ENCODE measurements around the gene MEGF9. TPM values are rescaled to one million over a fixed set of nuclear protein-coding genes. Genes with fewer than 3 reads are reported as not detected.

Gene MEGF9
- total RNA-seq, 2 experiments from 2014 or later, result 9.4 to 10.5 TPM

DNA sequence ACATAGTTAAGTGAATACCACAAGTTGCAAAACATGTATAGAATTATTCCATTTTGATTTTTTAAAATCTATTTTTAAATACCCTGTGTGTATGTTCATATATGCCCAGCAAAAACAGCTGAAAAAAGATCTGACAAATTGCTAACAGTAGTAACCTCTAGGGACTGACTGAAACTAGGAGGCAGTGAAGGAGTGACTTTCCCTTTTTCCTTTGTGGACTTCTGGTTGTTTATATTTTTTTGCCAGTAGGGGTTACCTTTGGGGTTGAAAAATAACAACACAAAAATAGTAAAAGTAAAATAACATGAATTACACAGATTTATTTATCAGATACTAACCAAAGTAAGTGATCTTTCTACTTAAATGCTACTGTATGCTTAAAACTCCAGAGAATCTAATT is 2.9 kb downstream of the MEGF9 start:
- Mint-ChIP-seq H3K27me3 (no peaks in the 10 kb centered on the region), H3K4me1 (peaks cover 46% of the 10 kb centered on the region), H3K27ac (peak overlapping the region; percentile 86), H3K4me3 (no peak overlapping the region), H3K36me3 (ENCODE audit: low read depth) (no peaks in the 10 kb centered on the region), H3K9me3 (no peaks in the 10 kb centered on the region)
- no peak for DNase-seq
- POLR2A ChIA-PET, result no interaction called here
- CTCF ChIA-PET, result no interaction called here

DNA sequence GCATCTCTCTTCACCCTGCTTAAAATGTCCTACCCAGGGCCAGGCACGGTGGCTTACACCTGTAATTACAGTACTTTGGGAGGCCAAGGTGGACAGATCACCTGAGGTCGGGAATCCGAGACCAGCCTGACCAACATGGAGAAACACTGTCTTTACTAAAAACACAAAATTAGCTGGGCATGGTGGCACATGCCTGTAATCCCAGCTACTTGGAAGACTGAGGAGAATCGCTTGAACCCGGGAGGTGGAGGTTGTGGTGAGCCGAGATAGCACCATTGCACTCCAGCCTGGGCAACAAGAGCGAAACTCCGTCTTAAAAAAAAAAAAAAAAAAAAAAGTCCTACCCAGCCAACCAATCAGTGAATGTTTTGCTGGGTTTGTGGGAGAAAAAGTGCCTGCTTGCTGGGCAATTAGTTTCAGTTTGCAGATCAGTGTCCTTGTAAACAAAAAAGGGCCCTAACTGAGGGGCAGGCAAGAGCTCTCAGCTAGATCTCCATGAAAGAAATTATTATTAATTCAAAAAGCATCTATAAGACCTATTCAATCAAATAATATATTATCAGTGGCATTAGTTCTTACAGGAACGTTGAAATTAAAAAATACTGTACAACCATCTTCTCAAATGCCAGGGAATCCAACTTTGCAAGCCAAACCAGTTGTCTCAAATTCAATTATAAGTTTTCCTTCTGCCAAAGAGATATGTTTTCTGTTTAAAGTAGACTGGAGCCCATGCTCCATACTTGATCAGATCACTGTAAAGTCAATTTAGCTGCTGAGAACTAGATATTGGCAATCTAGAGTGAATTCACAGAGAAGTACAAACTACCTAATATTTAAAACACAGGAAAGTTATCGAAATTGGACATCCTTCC is 3.9 kb downstream of the MEGF9 start:
- Mint-ChIP-seq H3K9me3 (no peaks in the 10 kb centered on the region), H3K4me3 (peak overlapping the region; percentile 67), H3K27ac (peak overlapping the region; percentile 86), H3K4me1 (peaks cover 43% of the 10 kb centered on the region), H3K27me3 (no peaks in the 10 kb centered on the region), H3K36me3 (ENCODE audit: low read depth) (no peaks in the 10 kb centered on the region)
- peak; percentile 44 for DNase-seq
- CTCF ChIA-PET, result no interaction called here
- POLR2A ChIA-PET, result no interaction called here

DNA sequence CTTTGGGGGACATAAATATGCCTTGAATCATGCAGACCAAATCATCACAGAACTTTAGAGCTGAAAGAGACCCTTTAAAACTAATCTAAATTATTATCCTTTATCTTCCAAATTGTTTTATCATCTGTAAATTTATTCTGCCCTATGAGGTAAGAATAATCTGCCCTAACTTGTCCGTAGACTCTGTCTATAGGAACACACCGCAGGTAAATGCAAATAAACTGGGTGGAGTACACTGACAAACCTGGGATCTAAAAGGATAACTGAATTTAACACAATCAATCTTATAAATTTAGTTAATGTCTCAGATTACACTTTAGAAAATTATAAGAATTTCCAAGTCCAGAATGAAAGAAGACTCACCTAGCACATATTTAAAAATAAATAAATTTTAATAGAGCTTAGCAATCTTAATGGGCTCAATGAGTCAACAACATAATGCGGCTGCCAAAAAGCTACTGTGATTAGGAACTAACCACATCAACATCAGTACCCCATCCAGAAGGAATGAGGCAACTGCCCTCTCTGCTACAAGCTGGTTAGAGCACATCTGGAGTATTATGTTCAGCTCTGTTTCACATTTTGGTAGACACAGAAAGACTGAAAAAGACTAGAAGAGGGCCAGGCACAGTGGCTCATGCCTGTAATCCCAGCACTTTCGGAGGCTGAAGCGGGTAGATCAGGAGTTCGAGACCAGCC is 5.6 kb downstream of the MEGF9 start:
- no peak for DNase-seq
- Mint-ChIP-seq H3K27me3 (no peaks in the 10 kb centered on the region), H3K4me3 (no peak overlapping the region), H3K9me3 (no peaks in the 10 kb centered on the region), H3K4me1 (peaks cover 40% of the 10 kb centered on the region), H3K27ac (no peak overlapping the region), H3K36me3 (ENCODE audit: low read depth) (peaks cover 5% of the 10 kb centered on the region)
- POLR2A ChIA-PET, result interaction anchor here (0.6 kb wide), 1 partner anchor 182 kb away, joined by 4 read pairs; no protein-coding TSS in a partner anchor
- CTCF ChIA-PET, result interaction anchor here (1.1 to 1.9 kb wide), 2 partner anchors 9 to 23 kb away, joined by 4 to 6 read pairs; no protein-coding TSS in a partner anchor

DNA sequence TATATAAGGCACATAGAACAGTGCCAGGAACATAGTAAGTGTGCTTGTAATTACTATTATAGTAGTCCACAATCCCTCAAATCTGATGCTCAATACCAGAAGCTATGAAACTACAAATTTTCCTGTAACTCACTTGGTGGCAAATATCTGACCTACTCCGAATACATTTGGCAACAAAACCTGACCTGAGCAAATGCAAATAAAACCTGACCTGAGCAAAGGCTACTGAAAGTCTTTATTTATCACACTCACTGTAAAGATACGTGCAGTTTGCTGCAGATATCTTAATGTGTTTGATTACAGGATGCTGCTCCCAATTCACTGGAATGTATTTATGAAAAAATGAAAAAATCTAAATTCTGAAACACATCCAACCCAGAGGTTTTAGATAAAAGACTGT is 7.1 kb downstream of the MEGF9 start:
- Mint-ChIP-seq H3K4me1 (peaks cover 29% of the 10 kb centered on the region), H3K36me3 (ENCODE audit: low read depth) (peaks cover 5% of the 10 kb centered on the region), H3K4me3 (no peak overlapping the region), H3K9me3 (no peaks in the 10 kb centered on the region), H3K27ac (no peak overlapping the region), H3K27me3 (no peaks in the 10 kb centered on the region)
- ChIA-PET POLR2A (no interaction called here), CTCF (no interaction called here)
- DNase-seq, result no peak

DNA sequence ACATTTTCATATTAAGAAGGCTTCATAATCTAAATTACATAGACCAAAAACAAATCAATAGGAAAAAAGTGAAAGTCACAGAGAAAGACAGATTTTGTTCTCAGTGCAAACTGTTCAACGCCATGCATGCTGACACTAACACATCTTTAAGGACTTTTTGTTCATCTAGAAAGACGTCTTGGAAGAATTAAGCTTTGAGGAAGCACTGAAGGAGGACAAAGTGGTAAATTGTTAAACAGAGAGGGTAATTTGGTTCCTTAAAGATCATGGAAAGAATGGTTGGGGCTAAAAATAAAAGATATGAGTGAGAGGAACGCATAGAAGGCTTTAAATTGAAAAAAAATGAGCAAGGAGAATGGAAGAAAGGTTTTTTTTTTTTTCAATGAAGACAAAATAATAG is 9.1 kb downstream of the MEGF9 start:
- peaks cover 5% of the 10 kb centered on the region for H3K36me3 Mint-ChIP-seq (ENCODE audit: low read depth)
- ChIA-PET POLR2A (no interaction called here), CTCF (no interaction called here)
- H3K27me3 Mint-ChIP-seq, result no peaks in the 10 kb centered on the region
- no peak overlapping the region for H3K4me3 Mint-ChIP-seq
- peaks cover 10% of the 10 kb centered on the region for H3K4me1 Mint-ChIP-seq
- H3K9me3 Mint-ChIP-seq, result no peaks in the 10 kb centered on the region
- DNase-seq, result no peak
- no peak overlapping the region for H3K27ac Mint-ChIP-seq

DNA sequence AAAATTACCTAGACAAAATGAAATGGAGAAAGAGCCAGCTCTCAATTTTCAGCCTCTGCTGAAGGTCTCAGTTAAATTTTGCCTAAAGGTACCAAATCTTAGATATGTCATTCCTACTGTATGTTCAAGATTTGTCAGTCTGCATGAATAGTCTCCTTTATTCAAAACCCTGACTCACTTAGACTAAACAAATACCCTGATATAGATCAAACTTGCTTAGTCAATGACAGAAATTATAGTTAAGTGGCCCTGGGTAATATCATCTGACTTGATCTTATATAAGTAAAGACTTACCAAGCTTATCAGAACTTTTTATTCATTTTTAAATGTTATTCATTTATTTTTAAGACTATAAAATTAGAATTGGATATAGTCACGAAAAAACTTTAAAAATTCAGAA is 12.2 kb downstream of the MEGF9 start:
- POLR2A ChIA-PET, result interaction anchor here (0.6 kb wide), 1 partner anchor 48 kb away, joined by 3 read pairs; no protein-coding TSS in a partner anchor
- H3K4me1 Mint-ChIP-seq, result peaks cover 3% of the 10 kb centered on the region
- H3K9me3 Mint-ChIP-seq, result no peaks in the 10 kb centered on the region
- no peaks in the 10 kb centered on the region for H3K27me3 Mint-ChIP-seq
- no peak for DNase-seq
- no peak overlapping the region for H3K27ac Mint-ChIP-seq
- CTCF ChIA-PET, result no interaction called here
- peaks cover 5% of the 10 kb centered on the region for H3K36me3 Mint-ChIP-seq (ENCODE audit: low read depth)
- H3K4me3 Mint-ChIP-seq, result no peak overlapping the region

DNA sequence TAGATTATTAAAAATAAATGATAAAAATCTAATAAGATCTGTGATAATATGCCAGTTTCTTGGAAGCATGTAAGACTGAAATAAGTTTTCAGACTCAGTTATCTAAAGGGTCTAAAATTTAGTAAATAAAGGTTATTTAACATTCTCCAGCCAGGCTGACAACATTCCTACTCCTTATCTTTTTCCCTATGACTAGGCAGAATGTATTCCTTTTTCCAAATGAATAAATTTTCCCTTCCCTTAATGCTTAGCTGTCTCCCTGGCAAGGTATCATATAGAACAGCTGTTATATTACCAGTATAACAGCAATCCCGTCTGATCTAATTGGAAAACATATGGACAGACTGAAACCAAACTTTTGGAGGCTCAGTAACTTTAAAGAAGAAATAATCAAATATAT is 13.0 kb downstream of the MEGF9 start:
- DNase-seq, result no peak
- peaks cover 5% of the 10 kb centered on the region for H3K36me3 Mint-ChIP-seq (ENCODE audit: low read depth)
- no peaks in the 10 kb centered on the region for H3K27me3 Mint-ChIP-seq
- no peak overlapping the region for H3K4me3 Mint-ChIP-seq
- H3K4me1 Mint-ChIP-seq, result peaks cover 3% of the 10 kb centered on the region
- POLR2A ChIA-PET, result no interaction called here
- no peak overlapping the region for H3K27ac Mint-ChIP-seq
- CTCF ChIA-PET, result no interaction called here
- no peaks in the 10 kb centered on the region for H3K9me3 Mint-ChIP-seq

DNA sequence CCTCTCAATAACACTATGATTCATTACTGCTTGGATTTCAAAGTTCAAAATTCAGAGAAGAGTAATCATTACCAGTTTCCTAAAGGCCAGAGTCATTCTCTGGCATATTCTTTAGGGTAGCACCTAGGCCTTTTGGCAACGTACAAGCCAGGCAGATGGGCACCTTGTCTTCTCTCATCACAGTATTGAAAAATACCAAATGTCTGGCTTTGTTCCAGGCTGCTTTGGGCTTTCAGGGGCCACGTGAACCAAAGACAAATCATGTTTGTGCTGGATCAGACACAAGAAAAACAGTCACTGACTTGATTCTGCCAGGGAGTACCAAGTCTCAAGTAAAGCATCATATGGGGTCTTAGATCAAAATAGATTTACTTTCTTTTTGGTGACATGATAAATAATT is 15.5 kb downstream of the MEGF9 start:
- Mint-ChIP-seq H3K36me3 (ENCODE audit: low read depth) (no peaks in the 10 kb centered on the region), H3K4me1 (peaks cover 14% of the 10 kb centered on the region), H3K4me3 (no peak overlapping the region), H3K27me3 (no peaks in the 10 kb centered on the region), H3K9me3 (no peaks in the 10 kb centered on the region), H3K27ac (no peak overlapping the region)
- POLR2A ChIA-PET, result no interaction called here
- CTCF ChIA-PET, result no interaction called here
- DNase-seq, result no peak

DNA sequence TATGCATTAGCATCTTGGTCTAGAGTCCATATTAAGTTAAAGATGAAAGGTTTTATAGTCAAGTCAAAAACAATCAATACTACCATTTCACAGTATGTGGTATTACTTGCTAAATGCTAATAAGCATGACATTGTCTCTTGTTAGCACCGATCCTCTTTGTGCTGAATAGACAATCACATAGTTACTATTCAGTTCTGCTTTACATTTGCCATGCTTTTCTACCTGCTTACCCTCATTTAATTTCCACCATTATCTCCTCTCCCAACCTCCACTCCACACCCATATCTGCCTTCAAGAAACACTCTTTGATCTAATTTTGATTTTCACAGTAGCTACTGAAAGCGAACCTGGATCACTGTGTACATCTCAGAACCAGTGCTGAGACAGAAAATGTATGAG is 16.8 kb downstream of the MEGF9 start:
- Mint-ChIP-seq H3K9me3 (no peaks in the 10 kb centered on the region), H3K36me3 (ENCODE audit: low read depth) (peaks cover 3% of the 10 kb centered on the region), H3K4me1 (peaks cover 25% of the 10 kb centered on the region), H3K4me3 (no peak overlapping the region), H3K27ac (no peak overlapping the region), H3K27me3 (no peaks in the 10 kb centered on the region)
- ChIA-PET CTCF (no interaction called here), POLR2A (interaction anchor here (0.6 kb wide), 1 partner anchor 12 kb away, joined by 5 read pairs; no protein-coding TSS in a partner anchor)
- DNase-seq, result no peak

DNA sequence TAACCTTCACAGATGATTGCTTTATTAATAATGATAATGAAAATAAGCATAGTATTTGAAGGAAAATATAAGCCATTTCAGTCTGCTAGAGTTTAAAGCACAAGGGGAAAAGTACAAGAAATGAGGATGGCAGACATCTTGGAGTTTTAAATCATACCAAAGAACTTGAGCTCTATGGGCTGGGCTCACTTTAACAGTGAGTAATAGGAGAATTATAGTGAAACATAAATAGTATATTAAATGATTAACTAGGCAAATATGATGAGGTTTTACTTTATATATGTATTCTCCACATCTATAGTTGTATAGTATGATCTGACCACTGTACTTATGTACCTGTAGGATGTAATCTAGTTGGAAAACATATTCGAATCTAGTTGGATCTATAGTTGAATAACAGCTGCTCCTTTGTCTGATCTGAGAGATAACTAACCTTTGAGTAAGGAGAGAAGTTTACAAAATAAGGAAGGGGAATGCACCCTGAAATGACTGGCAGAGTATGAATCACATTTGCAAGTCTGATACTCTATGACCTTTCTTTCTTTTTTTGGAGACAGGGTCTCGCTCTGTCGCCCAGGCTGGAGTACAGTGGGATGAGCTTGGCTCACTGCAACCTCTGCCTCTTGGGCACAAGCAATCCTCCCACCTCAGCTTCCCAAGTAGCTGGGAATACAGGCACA is 17.6 kb downstream of the MEGF9 start:
- no peak for DNase-seq
- H3K4me3 Mint-ChIP-seq, result no peak overlapping the region
- no peaks in the 10 kb centered on the region for H3K9me3 Mint-ChIP-seq
- no peak overlapping the region for H3K27ac Mint-ChIP-seq
- peaks cover 4% of the 10 kb centered on the region for H3K36me3 Mint-ChIP-seq (ENCODE audit: low read depth)
- CTCF ChIA-PET, result interaction anchor here (0.6 kb wide), 1 partner anchor 75 kb away, joined by 4 read pairs; no protein-coding TSS in a partner anchor
- H3K27me3 Mint-ChIP-seq, result no peaks in the 10 kb centered on the region
- peaks cover 27% of the 10 kb centered on the region for H3K4me1 Mint-ChIP-seq
- POLR2A ChIA-PET, result no interaction called here

DNA sequence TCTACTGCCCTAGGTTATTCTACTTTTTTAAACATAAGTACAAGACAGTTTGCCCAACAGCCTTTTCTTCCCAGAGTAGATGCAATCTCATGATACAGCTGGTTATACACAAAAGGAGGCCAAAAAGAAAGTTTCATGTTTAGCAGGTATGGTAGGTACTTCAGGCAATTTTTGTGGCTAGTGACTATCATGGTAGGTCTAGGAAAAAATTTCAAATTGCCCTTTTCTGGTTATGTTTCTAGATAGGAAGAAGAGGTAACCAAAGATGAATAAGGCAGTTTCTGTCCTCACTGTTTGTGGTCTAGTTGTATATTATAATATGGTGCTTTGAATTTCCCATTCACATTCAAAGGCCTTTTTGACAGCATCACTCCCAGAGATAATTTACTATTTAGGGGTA is 19.7 kb downstream of the MEGF9 start:
- no peak for DNase-seq
- POLR2A ChIA-PET, result no interaction called here
- Mint-ChIP-seq H3K9me3 (no peaks in the 10 kb centered on the region), H3K4me3 (no peak overlapping the region), H3K27ac (no peak overlapping the region), H3K27me3 (no peaks in the 10 kb centered on the region), H3K4me1 (peaks cover 27% of the 10 kb centered on the region), H3K36me3 (ENCODE audit: low read depth) (peaks cover 4% of the 10 kb centered on the region)
- CTCF ChIA-PET, result no interaction called here

DNA sequence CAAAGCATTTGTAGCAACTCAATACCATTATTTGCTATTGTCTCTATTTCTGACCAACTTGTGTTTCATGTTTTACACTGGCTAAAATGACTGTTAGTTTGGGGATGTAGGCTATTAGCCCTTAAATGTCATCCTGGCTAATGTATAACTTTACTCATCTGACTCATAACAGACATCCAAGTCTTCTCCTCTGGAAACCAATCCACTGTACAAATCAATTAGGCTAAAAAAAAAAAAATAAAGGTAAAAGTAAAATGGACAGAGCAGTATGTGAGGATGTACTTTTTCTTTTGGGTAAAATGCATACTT is 20.6 kb downstream of the MEGF9 start:
- Mint-ChIP-seq H3K27me3 (no peaks in the 10 kb centered on the region), H3K27ac (no peak overlapping the region), H3K9me3 (no peaks in the 10 kb centered on the region), H3K36me3 (ENCODE audit: low read depth) (peaks cover 4% of the 10 kb centered on the region), H3K4me3 (no peak overlapping the region), H3K4me1 (peaks cover 27% of the 10 kb centered on the region)
- DNase-seq, result no peak
- POLR2A ChIA-PET, result no interaction called here
- CTCF ChIA-PET, result no interaction called here

DNA sequence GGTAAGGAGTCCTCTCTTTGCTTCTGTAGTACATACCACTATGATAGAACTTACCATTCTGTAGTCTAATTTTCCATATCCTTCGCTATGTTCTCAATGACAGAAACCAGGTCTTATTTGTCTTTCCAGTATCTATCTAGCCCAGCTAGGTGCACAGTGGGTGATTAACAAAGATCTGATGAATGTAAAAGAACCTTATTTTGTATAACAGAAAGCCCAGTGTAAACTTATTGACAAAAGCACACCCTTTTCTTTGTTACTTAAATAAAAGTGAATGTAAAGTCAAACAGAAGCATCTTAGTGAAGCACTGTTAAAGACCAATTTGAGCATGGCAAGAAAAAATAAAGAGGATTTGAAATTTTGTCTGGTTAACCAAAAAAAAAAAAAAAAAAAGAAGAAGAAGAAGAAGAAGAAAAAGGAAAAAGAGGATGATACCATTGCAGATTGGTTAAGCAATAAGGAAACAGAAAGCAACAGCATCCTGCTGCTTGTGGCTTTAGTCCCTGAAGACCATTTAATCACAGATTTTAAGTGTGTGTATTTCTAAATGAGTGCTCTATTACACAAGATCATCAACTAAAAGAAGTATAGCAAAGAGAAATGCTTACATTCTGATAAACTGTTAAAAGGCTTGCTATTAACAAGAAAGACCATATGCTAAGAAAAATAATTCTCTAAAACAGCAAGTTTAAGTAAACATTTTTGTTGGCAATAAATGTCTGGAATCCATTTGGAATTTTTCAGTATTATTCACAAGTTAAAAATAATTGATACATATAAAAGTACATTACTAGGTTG is 21.2 kb downstream of the MEGF9 start:
- DNase-seq, result no peak
- Mint-ChIP-seq H3K27ac (no peak overlapping the region), H3K4me3 (no peak overlapping the region), H3K27me3 (no peaks in the 10 kb centered on the region), H3K4me1 (peaks cover 27% of the 10 kb centered on the region), H3K36me3 (ENCODE audit: low read depth) (peaks cover 4% of the 10 kb centered on the region), H3K9me3 (no peaks in the 10 kb centered on the region)
- ChIA-PET CTCF (no interaction called here), POLR2A (no interaction called here)

Data from activated CD4-positive, alpha-beta T cell treated with anti-CD3 and anti-CD28 coated beads, Interleukin-2, amount 10 ng/mL, durations not matched to agents 7 days and 5 days (primary cell).